NB4 (cell line): ENCODE data around the gene MED20.
A peak's percentile ranks its signal among the peaks of the same experiment; 100 is the strongest.

Experiments
- DNase-seq: peaks from one replicate; pipeline ENCODE4 v3.0.0; 2010; ENCODE audit warnings: low read depth
- H3K4me3 ChIP-seq: one replicate; pipeline ENCODE4 v1.5.1; 2011; ENCODE audit warnings: mild to moderate bottlenecking, low read depth, low read length, moderate library complexity
- MYC ChIP-seq: IDR thresholded peaks from 2 replicates; pipeline ENCODE4 v1.6.1; 2011; ENCODE audit warnings: low read depth, low read length
- POLR2A ChIP-seq: IDR thresholded peaks from 2 replicates; pipeline ENCODE4 v1.6.1; 2011; ENCODE audit warnings: mild to moderate bottlenecking; ENCODE audit not compliant: insufficient read length; ENCODE audit errors: extremely low read depth
- TF ChIP-seq, protein P1 (sequence below): IDR thresholded peaks from one replicate; pipeline ENCODE4 v1.5.1; 2012; ENCODE audit warnings: low read depth, low read length
- TF ChIP-seq, protein P2 (sequence below): IDR thresholded peaks from 2 replicates; pipeline ENCODE4 v1.6.1; 2011; ENCODE audit warnings: low read depth, low read length

MED20 gene

DNA sequence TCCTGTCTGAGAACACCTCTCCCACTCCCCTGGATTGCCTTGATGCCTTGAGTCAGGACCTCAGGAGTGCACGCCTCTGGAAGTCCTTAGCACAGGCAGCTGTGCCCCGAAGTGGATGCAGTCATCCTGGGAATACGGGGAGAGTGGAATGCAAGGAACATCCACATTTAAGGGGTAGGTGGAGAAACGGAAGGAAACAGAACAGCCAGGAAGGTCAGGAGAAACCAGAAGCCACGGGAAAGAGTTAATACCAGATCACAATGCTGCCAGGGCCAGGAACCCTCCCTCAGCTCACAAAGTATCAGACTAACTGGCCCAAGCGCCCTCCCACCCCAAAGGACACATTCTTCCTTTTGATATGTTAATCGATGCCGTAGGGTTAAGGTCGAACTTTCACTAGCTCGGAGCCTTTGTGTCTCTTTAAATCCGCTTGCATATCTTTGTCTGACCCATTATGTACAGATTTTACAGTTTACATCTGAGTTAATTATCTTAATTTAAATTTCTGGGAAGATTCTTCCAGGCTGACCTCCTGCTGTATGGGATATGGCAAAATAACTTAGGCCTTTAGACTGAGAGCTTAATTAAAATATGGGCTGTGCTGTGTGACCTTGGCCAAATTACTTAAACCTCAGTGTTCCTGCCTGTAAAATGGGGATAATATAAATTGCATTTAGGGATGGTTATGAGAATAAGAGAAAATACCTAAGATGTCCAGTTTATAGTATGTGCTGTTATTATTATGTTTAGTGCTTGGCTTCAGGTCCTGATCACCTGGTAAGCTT is 44.7 kb upstream of the MED20 start:
- DNase-seq = no peak
- H3K4me3 ChIP-seq = no peak overlapping the region
- TF ChIP-seq POLR2A (no peak), MYC (no peak)
- TF ChIP-seq, protein P1, sequence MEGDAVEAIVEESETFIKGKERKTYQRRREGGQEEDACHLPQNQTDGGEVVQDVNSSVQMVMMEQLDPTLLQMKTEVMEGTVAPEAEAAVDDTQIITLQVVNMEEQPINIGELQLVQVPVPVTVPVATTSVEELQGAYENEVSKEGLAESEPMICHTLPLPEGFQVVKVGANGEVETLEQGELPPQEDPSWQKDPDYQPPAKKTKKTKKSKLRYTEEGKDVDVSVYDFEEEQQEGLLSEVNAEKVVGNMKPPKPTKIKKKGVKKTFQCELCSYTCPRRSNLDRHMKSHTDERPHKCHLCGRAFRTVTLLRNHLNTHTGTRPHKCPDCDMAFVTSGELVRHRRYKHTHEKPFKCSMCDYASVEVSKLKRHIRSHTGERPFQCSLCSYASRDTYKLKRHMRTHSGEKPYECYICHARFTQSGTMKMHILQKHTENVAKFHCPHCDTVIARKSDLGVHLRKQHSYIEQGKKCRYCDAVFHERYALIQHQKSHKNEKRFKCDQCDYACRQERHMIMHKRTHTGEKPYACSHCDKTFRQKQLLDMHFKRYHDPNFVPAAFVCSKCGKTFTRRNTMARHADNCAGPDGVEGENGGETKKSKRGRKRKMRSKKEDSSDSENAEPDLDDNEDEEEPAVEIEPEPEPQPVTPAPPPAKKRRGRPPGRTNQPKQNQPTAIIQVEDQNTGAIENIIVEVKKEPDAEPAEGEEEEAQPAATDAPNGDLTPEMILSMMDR = no peak
- TF ChIP-seq, protein P2, sequence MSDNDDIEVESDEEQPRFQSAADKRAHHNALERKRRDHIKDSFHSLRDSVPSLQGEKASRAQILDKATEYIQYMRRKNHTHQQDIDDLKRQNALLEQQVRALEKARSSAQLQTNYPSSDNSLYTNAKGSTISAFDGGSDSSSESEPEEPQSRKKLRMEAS = no peak

DNA sequence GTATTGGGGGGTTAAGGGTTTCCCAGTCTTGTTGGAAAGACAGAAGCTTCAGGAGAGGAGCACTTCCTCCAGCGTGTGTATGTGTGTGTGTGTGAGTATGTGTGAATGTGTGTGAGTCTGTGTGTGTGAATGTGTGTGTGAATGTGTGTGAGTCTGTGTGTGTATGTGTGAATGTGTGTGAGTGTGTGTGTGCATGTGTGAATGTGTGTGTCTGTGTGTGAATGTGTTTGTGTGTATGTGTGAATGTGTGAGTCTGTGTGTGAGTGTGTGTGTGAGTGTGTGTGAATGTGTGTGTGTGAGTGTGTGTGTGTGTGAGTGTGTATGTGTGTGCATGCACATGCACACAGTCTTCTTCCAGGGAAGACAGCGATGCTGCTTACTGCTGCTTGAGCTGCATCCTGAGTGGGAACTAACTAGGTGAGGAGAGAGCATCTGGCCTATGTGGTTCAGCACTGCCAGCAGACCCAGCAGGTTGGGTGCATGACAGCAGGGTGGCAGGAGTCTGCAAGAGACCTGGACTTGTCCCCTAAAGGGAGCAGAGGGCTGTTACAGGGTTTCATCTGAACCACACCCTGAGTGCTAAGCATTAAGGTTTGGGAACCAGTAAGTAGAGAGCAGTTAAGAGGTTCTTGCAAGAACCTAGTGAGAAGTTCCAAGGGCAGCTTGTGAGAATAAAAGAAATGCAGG is 43.4 kb upstream of the MED20 start:
- TF ChIP-seq, protein P2 = no peak
- TF ChIP-seq, protein P1 = no peak
- TF ChIP-seq MYC (no peak), POLR2A (no peak)
- no peak overlapping the region for H3K4me3 ChIP-seq
- peak; percentile 33 for DNase-seq

DNA sequence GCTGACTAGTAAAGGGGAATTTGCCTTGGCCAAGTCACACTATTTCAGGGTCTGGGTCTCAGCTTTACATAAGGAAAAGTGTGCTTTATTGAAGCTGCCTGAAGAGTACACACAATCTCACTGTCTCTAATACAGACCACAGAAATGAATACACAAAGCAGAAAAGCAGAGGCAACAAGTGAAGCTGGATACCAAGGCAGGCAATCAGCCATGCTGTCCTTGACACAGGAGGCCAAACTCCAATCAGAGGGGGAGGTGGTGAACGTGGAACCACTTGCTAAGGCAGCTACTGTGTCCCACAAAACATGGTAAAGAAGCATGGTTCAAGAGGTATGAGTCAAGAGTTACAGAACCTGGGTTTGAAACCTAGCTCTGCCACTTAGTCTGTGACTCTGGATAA is 42.4 kb upstream of the MED20 start:
- no peak overlapping the region for H3K4me3 ChIP-seq
- DNase-seq = no peak
- TF ChIP-seq POLR2A (no peak), MYC (no peak)
- TF ChIP-seq, protein P1 = no peak

DNA sequence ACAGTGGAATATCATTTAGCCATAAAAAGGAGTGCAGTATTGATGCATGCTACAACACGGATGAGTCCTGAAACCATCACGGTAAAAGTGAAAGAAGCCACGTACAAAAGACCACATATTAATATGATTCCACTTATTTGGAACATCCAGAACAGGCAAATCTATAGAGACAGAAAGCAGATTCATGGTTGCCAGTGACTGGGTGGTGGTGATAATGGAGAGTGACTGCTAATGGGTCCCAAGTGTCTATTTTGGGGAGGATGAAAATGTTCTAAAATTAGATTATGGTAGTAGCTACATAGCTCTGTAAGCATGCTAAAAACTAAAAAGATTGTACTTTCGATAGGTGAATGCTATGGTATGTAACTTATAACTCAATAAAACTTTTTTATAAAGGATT is 39.1 kb upstream of the MED20 start:
- TF ChIP-seq POLR2A (no peak), MYC (no peak)
- TF ChIP-seq, protein P2 = no peak
- TF ChIP-seq, protein P1 = no peak
- no peak for DNase-seq
- H3K4me3 ChIP-seq = no peak overlapping the region

DNA sequence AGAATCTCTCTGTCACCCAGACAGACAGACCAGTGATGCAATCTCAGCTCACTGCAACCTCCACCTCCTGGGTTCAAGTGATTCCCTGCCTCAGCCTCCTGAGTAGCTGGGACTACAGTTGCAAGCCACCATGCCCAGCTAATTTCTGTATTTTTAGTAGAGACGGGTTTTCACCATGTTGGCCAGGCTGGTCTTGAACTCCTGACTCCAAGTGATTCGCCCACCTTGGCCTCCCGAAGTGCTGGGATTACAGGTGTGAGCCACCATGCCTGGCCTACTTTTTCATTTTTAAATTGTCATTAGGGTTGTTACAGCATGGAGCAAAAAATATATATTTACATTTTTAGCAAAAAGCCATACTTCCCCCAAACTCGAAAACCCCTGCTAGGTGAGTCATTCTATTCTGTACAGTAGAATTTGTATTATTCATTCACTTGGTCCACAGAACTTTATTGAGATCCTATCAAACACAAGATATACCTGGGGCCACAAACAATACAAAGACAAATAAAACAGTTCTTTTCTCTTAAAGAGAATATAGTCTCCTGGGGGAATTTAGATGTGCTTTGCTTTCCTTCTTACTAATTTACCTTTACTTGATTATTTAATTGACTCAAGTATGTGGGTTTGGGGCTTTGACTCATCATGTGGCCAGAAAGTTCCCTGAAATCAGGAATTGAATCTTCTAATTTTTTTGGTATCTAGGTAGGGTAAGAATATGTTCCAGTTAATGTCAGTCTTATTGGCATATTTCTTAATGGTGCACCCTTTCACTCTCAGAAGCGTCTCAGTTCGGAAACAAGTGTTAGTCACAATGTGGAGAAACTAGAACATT is 37.3 kb upstream of the MED20 start:
- no peak overlapping the region for H3K4me3 ChIP-seq
- TF ChIP-seq, protein P1 = no peak
- TF ChIP-seq, protein P2 = no peak
- TF ChIP-seq POLR2A (no peak), MYC (no peak)
- DNase-seq = no peak
